Esophagus muscularis mucosa (tissue), 3 donors: ENCODE measurements around the gene EMILIN3.

Experiments
- CTCF ChIP-seq, 3 experiments: fragments of 200-600 bp in 2 of 3; fragments of 450-650 bp in 1 of 3; sonication (generic) in 2 of 3; IDR thresholded peaks; one replicate each; pipeline ENCODE4 v1.5.1; 2017 to 2019; ENCODE audit warnings: antibody characterized with exemption in 3 of 3, mild to moderate bottlenecking in 2 of 3, moderate library complexity in 1 of 3
- POLR2A ChIP-seq: fragments of 450-650 bp; IDR thresholded peaks from one replicate; pipeline ENCODE4 v1.6.1; 2017; ENCODE audit warnings: antibody characterized with exemption, moderate library complexity, mild to moderate bottlenecking, low read depth
- POLR2AphosphoS5 ChIP-seq, 2 donors: sonication (generic); formaldehyde crosslinking; IDR thresholded peaks; one replicate each; pipeline ENCODE4 v1.6.1; 2017; ENCODE audit warnings: antibody characterized with exemption in 2 of 2

DNA sequence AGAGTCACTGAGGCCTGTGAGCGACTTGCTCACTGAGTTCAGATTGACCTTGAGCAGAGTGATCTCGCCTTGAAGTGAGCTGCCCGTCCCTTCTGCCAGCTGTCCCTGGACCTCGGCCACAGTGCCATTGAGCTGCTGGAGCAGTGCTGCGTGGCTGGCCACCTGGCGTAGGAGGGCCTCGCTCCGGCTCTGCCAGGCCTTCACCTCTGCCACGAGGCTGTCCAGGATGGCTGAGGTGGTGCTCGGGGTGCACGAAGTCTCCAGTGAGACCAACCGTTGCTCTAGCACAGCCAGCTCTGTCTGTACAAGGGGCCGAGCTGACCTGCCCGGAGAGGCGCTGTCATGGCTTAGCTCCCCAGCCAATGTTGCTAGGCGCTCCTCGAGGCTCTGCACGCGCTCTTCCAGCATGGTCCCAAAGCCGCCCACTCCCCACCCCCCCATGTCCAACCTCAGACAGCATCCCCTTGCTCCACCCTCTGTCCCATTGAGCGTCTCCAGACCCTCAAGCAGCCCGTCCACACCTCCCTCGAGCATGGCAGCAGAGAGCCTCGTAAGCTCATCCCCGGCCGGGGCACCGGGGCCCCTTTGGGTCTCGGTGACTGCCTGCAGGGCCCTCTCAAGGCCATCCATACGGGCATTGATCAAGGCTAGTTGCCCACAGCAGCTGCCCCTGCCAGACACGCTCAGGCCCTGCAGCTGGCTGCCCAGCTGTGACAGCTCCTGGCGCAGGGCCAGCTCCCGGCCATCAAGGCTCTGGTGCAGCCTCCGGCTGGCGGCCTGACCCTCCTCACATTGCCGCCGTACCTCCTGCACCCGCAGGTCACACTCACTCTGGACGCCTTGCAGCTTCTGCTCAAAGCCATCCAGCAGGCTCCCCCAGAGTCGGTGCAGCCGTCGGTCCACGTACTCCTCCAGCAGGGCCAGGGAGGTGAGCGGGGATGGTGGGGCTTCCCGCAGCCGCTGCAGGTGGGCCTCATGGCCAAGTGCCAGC is 4.6 kb downstream of the EMILIN3 start:
- TF ChIP-seq POLR2AphosphoS5 (IDR thresholded peaks at IDR 0.05) = no peak
- TF ChIP-seq CTCF (IDR thresholded peaks at IDR 0.05) = no peak
- no peak for TF ChIP-seq POLR2A
